PC-3 (cell line): ENCODE results near the gene BASP1.

Source experiments
- CTCF ChIP-seq: fragments of 300-600 bp; sonication (generic); conservative IDR thresholded peaks from 2 replicates; pipeline ENCODE4 v1.5.1; 2017; ENCODE audit warnings: antibody characterized with exemption, low read depth, mild to moderate bottlenecking, low read length
- EZH2 ChIP-seq: fragments of 300-600 bp; sonication (generic); IDR thresholded peaks from one replicate; pipeline ENCODE4 v1.6.1; 2017; ENCODE audit warnings: antibody characterized with exemption, mild to moderate bottlenecking, low read length; ENCODE audit not compliant: unreplicated experiment
- EZH2phosphoT487 ChIP-seq: fragments of 300-600 bp; sonication (generic); IDR thresholded peaks from 2 replicates; pipeline ENCODE4 v1.6.1; 2018; ENCODE audit warnings: mild to moderate bottlenecking, antibody characterized with exemption, low read length, borderline replicate concordance

- TF ChIP-seq EZH2 = no peak
- no peak for TF ChIP-seq CTCF
- TF ChIP-seq EZH2phosphoT487 = no peak
Measured at GRCh38 chr5:17260549-17260948, 43.1 kb downstream of the BASP1 start.
